T-helper 2 cell treated with Interferon-gamma antibody and Interleukin-4, amounts not matched to agents 5 μg/mL and 100 μg/mL, for 36 hours (primary cell): ENCODE results near the gene TAP1.
"Not testable (repeated sequence)": the region's sequence is repeated elsewhere in the genome, so short reads cannot be mapped to it uniquely, and the experiment has no call there.

ENCODE experiments used
- DNase-seq: peaks from one replicate; pipeline ENCODE4 v3.0.0; 2021; ENCODE audit warnings: low spot score
- H3K27ac Mint-ChIP-seq: one replicate; pipeline ENCODE4 v1.8.0; 2021; ENCODE audit warnings: mild to moderate bottlenecking, mixed read lengths
- H3K27me3 Mint-ChIP-seq: one replicate; pipeline ENCODE4 v1.8.0; 2021; ENCODE audit warnings: low read depth, mixed read lengths
- H3K36me3 Mint-ChIP-seq: one replicate; pipeline ENCODE4 v1.8.0; 2021; ENCODE audit warnings: low read depth, mixed read lengths
- H3K4me1 Mint-ChIP-seq: one replicate; pipeline ENCODE4 v1.8.0; 2021; ENCODE audit warnings: low read depth, mixed read lengths
- H3K4me3 Mint-ChIP-seq: one replicate; pipeline ENCODE4 v1.8.0; 2022; ENCODE audit warnings: mild to moderate bottlenecking, moderate library complexity, mixed read lengths
- H3K9me3 Mint-ChIP-seq: one replicate; pipeline ENCODE4 v1.8.0; 2021; ENCODE audit warnings: mixed read lengths

The TAP1 gene

GRCh38 chr6:32879691-32880090 lies 26.2 kb upstream of the TAP1 start:
- Mint-ChIP-seq H3K36me3 (peaks cover 20% of the 10 kb centered on the region), H3K4me3 (no peak overlapping the region), H3K27me3 (no peaks in the 10 kb centered on the region), H3K27ac (no peak overlapping the region), H3K9me3 (no peaks in the 10 kb centered on the region), H3K4me1 (no peaks in the 10 kb centered on the region)
- no peak for DNase-seq

GRCh38 chr6:32876603-32877002 lies 23.1 kb upstream of the TAP1 start:
- Mint-ChIP-seq H3K4me3 (no peak overlapping the region), H3K4me1 (no peaks in the 10 kb centered on the region), H3K27ac (no peak overlapping the region), H3K27me3 (no peaks in the 10 kb centered on the region), H3K36me3 (peaks cover 26% of the 10 kb centered on the region), H3K9me3 (no peaks in the 10 kb centered on the region)
- no peak for DNase-seq

- not testable (repeated sequence) for H3K9me3 Mint-ChIP-seq, H3K27ac Mint-ChIP-seq, H3K27me3 Mint-ChIP-seq, H3K4me3 Mint-ChIP-seq, DNase-seq, H3K36me3 Mint-ChIP-seq, H3K4me1 Mint-ChIP-seq
Measured at GRCh38 chr6:32873947-32874346, 20.4 kb upstream of the TAP1 start.

GRCh38 chr6:32868257-32868788 lies 14.8 kb upstream of the TAP1 start:
- peaks cover 32% of the 10 kb centered on the region for H3K4me1 Mint-ChIP-seq
- H3K4me3 Mint-ChIP-seq: no peak overlapping the region
- H3K36me3 Mint-ChIP-seq: peaks cover 19% of the 10 kb centered on the region
- no peak overlapping the region for H3K27ac Mint-ChIP-seq
- H3K27me3 Mint-ChIP-seq: no peaks in the 10 kb centered on the region
- peak; percentile 72 for DNase-seq
- H3K9me3 Mint-ChIP-seq: no peaks in the 10 kb centered on the region

GRCh38 chr6:32867554-32868256 lies 14.2 kb upstream of the TAP1 start:
- DNase-seq: no peak
- peak overlapping the region; percentile 87 for H3K27ac Mint-ChIP-seq
- H3K9me3 Mint-ChIP-seq: no peaks in the 10 kb centered on the region
- H3K27me3 Mint-ChIP-seq: no peaks in the 10 kb centered on the region
- H3K4me1 Mint-ChIP-seq: peaks cover 32% of the 10 kb centered on the region
- H3K4me3 Mint-ChIP-seq: peak overlapping the region; percentile 21
- H3K36me3 Mint-ChIP-seq: peaks cover 21% of the 10 kb centered on the region

- Mint-ChIP-seq H3K27ac (peak overlapping the region; percentile 87), H3K4me1 (peaks cover 32% of the 10 kb centered on the region), H3K27me3 (no peaks in the 10 kb centered on the region), H3K9me3 (no peaks in the 10 kb centered on the region), H3K4me3 (peak overlapping the region; percentile 21), H3K36me3 (peaks cover 23% of the 10 kb centered on the region)
- DNase-seq: no peak
Measured at GRCh38 chr6:32867022-32867477, 13.5 kb upstream of the TAP1 start.

- DNase-seq: no peak
- no peaks in the 10 kb centered on the region for H3K27me3 Mint-ChIP-seq
- H3K9me3 Mint-ChIP-seq: no peaks in the 10 kb centered on the region
- H3K27ac Mint-ChIP-seq: no peak overlapping the region
- no peak overlapping the region for H3K4me3 Mint-ChIP-seq
- H3K4me1 Mint-ChIP-seq: peaks cover 33% of the 10 kb centered on the region
- peaks cover 31% of the 10 kb centered on the region for H3K36me3 Mint-ChIP-seq
Measured at GRCh38 chr6:32865724-32866443, 12.4 kb upstream of the TAP1 start.

- Mint-ChIP-seq H3K9me3 (no peaks in the 10 kb centered on the region), H3K27ac (no peak overlapping the region), H3K4me1 (peaks cover 46% of the 10 kb centered on the region), H3K4me3 (no peak overlapping the region), H3K36me3 (peaks cover 58% of the 10 kb centered on the region), H3K27me3 (no peaks in the 10 kb centered on the region)
- DNase-seq: no peak
Measured at GRCh38 chr6:32862725-32863124, 9.2 kb upstream of the TAP1 start.

- Mint-ChIP-seq H3K4me1 (peaks cover 46% of the 10 kb centered on the region), H3K36me3 (peaks cover 73% of the 10 kb centered on the region), H3K27me3 (no peaks in the 10 kb centered on the region), H3K4me3 (peak overlapping the region; percentile 14), H3K27ac (peak overlapping the region; percentile 74), H3K9me3 (no peaks in the 10 kb centered on the region)
- no peak for DNase-seq
Measured at GRCh38 chr6:32860674-32861073, 7.2 kb upstream of the TAP1 start.

- peak overlapping the region; percentile 58 for H3K4me3 Mint-ChIP-seq
- H3K27ac Mint-ChIP-seq: peak overlapping the region; percentile 26
- H3K4me1 Mint-ChIP-seq: peaks cover 45% of the 10 kb centered on the region
- H3K9me3 Mint-ChIP-seq: no peaks in the 10 kb centered on the region
- H3K36me3 Mint-ChIP-seq: peaks cover 77% of the 10 kb centered on the region
- no peak for DNase-seq
- H3K27me3 Mint-ChIP-seq: no peaks in the 10 kb centered on the region
Measured at GRCh38 chr6:32858194-32858593, 4.7 kb upstream of the TAP1 start.

- H3K27me3 Mint-ChIP-seq: no peaks in the 10 kb centered on the region
- DNase-seq: no peak
- peaks cover 45% of the 10 kb centered on the region for H3K4me1 Mint-ChIP-seq
- H3K36me3 Mint-ChIP-seq: peaks cover 81% of the 10 kb centered on the region
- H3K4me3 Mint-ChIP-seq: peak overlapping the region; percentile 58
- no peaks in the 10 kb centered on the region for H3K9me3 Mint-ChIP-seq
- H3K27ac Mint-ChIP-seq: peak overlapping the region; percentile 6
Measured at GRCh38 chr6:32857156-32857891, 3.8 kb upstream of the TAP1 start.

GRCh38 chr6:32855467-32856174 lies 2.1 kb upstream of the TAP1 start:
- peaks cover 83% of the 10 kb centered on the region for H3K36me3 Mint-ChIP-seq
- no peaks in the 10 kb centered on the region for H3K27me3 Mint-ChIP-seq
- no peaks in the 10 kb centered on the region for H3K9me3 Mint-ChIP-seq
- peak overlapping the region; percentile 99 for H3K4me3 Mint-ChIP-seq
- no peak for DNase-seq
- H3K27ac Mint-ChIP-seq: peak overlapping the region; percentile 100
- H3K4me1 Mint-ChIP-seq: peaks cover 52% of the 10 kb centered on the region

GRCh38 chr6:32854376-32855178 lies 1.1 kb upstream of the TAP1 start:
- DNase-seq: peak; percentile 45
- no peaks in the 10 kb centered on the region for H3K27me3 Mint-ChIP-seq
- H3K4me1 Mint-ChIP-seq: peaks cover 56% of the 10 kb centered on the region
- peak overlapping the region; percentile 100 for H3K27ac Mint-ChIP-seq
- H3K36me3 Mint-ChIP-seq: peaks cover 87% of the 10 kb centered on the region
- peak overlapping the region; percentile 99 for H3K4me3 Mint-ChIP-seq
- no peaks in the 10 kb centered on the region for H3K9me3 Mint-ChIP-seq
